Stimulated activated CD4-positive, alpha-beta T cell treated with anti-CD3 and anti-CD28 coated beads, Interleukin-15, amount 100 ng/mL, for 24 hours (primary cell): ENCODE measurements around the gene OLFML2B.

ENCODE experiments used
- DNase-seq: peaks from one replicate; pipeline ENCODE4 v3.0.0-alpha.2; 2020

OLFML2B gene

GRCh38 chr1:161973924-161974845 is 49.5 kb downstream of the OLFML2B start:
- DNase-seq = no peak

GRCh38 chr1:161972828-161973227 is 50.8 kb downstream of the OLFML2B start:
- no peak for DNase-seq

- no peak for DNase-seq
These were observed 53.0 kb downstream of the OLFML2B start for GRCh38 chr1:161970633-161971032.

GRCh38 chr1:161970036-161970435 is 53.6 kb downstream of the OLFML2B start:
- no peak for DNase-seq

GRCh38 chr1:161966067-161966466 is 57.6 kb downstream of the OLFML2B start:
- no peak for DNase-seq

- DNase-seq = peak; percentile 62
These were observed 61.4 kb downstream of the OLFML2B start for GRCh38 chr1:161962091-161962887.

GRCh38 chr1:161958425-161958824 is 65.2 kb downstream of the OLFML2B start:
- DNase-seq = peak; percentile 32

GRCh38 chr1:161956930-161957329 is 66.7 kb downstream of the OLFML2B start:
- no peak for DNase-seq

GRCh38 chr1:161956097-161956496 is 67.6 kb downstream of the OLFML2B start:
- no peak for DNase-seq

GRCh38 chr1:161955606-161956005 is 68.1 kb downstream of the OLFML2B start:
- no peak for DNase-seq

- DNase-seq = no peak
These were observed 69.2 kb downstream of the OLFML2B start for GRCh38 chr1:161954466-161954865.

- no peak for DNase-seq
These were observed 69.6 kb downstream of the OLFML2B start for GRCh38 chr1:161954050-161954449.

GRCh38 chr1:161953256-161953920 is 70.3 kb downstream of the OLFML2B start:
- DNase-seq = no peak

GRCh38 chr1:161952607-161953172 is 71.0 kb downstream of the OLFML2B start:
- DNase-seq = no peak

GRCh38 chr1:161951646-161952045 is 72.0 kb downstream of the OLFML2B start:
- no peak for DNase-seq

GRCh38 chr1:161950377-161950776 is 73.3 kb downstream of the OLFML2B start:
- no peak for DNase-seq

- no peak for DNase-seq
These were observed 74.1 kb downstream of the OLFML2B start for GRCh38 chr1:161949548-161949947.

- no peak for DNase-seq
These were observed 75.2 kb downstream of the OLFML2B start for GRCh38 chr1:161948435-161948834.

GRCh38 chr1:161946071-161946987 is 77.3 kb downstream of the OLFML2B start:
- no peak for DNase-seq

GRCh38 chr1:161945306-161946060 is 78.2 kb downstream of the OLFML2B start:
- DNase-seq = no peak

GRCh38 chr1:161944381-161944780 is 79.3 kb downstream of the OLFML2B start:
- DNase-seq = no peak
